Neural cell (in vitro differentiated cells): ENCODE data around the gene NDOR1. TPM values are rescaled to one million over a fixed set of nuclear protein-coding genes. Genes with fewer than 3 reads are reported as not detected.

Experiments used
- H2AFZ ChIP-seq: fragments of 200-600, 300-800 bp; sonication (generic), shearing (Covaris generic); 2 replicates; pipeline ENCODE4 v1.6.0; 2014; ENCODE audit warnings: low read depth, mild to moderate bottlenecking, antibody characterized with exemption, low read length, moderate library complexity
- H3F3A ChIP-seq: fragments of 200-600 bp; shearing (Covaris generic); 2 replicates; pipeline ENCODE4 v1.6.1; 2016; ENCODE audit warnings: mild to moderate bottlenecking, moderate library complexity, mixed read lengths, antibody characterized with exemption, low read length; ENCODE audit not compliant: insufficient read depth, poor library complexity, severe bottlenecking
- H3K27ac ChIP-seq: fragments of 200-600, 300-800 bp; sonication (generic), shearing (Covaris generic); 2 replicates; pipeline ENCODE4 v1.5.1; 2014; ENCODE audit warnings: mild to moderate bottlenecking, low read length, moderate library complexity
- H3K27me3 ChIP-seq: fragments of 300-800, 200-600 bp; sonication (generic), shearing (Covaris generic); 2 replicates; pipeline ENCODE4 v1.6.0; 2014; ENCODE audit warnings: mild to moderate bottlenecking, low read depth, low read length, moderate library complexity; ENCODE audit not compliant: insufficient read depth
- H3K36me3 ChIP-seq: fragments of 300-800, 200-600 bp; sonication (generic), shearing (Covaris generic); 2 replicates; pipeline ENCODE4 v1.5.1; 2014; ENCODE audit warnings: mild to moderate bottlenecking, antibody characterized with exemption, low read length, moderate library complexity; ENCODE audit not compliant: insufficient read depth
- H3K4me2 ChIP-seq: fragments of 300-800, 200-600 bp; sonication (generic), shearing (Covaris generic); 2 replicates; pipeline ENCODE4 v1.6.0; 2014; ENCODE audit warnings: mild to moderate bottlenecking, low read length
- H3K4me3 ChIP-seq: fragments of 300-800, 200-600 bp; sonication (generic), shearing (Covaris generic); 2 replicates; pipeline ENCODE4 v1.5.1; 2014; ENCODE audit warnings: mild to moderate bottlenecking, low read length, moderate library complexity
- H3K79me2 ChIP-seq: fragments of 200-600 bp; shearing (Covaris generic); replicated peaks from 2 replicates; pipeline ENCODE4 v1.6.0; 2014; ENCODE audit warnings: mild to moderate bottlenecking, low read length, moderate library complexity; ENCODE audit not compliant: insufficient read depth
- H3K9ac ChIP-seq: fragments of 300-800, 200-600 bp; sonication (generic), shearing (Covaris generic); 2 replicates; pipeline ENCODE4 v1.6.1; 2016; ENCODE audit warnings: mild to moderate bottlenecking, low read length, mixed read lengths
- H3K9me2 ChIP-seq: fragments of 200-600 bp; shearing (Covaris generic); 2 replicates; pipeline ENCODE4 v1.6.1; 2016; ENCODE audit warnings: mild to moderate bottlenecking, low read length, mixed read lengths; ENCODE audit not compliant: insufficient read depth
- H3K9me3 ChIP-seq: fragments of 200-600, 300-800 bp; sonication (generic), shearing (Covaris generic); 2 replicates; pipeline ENCODE4 v1.6.1; 2016; ENCODE audit warnings: mild to moderate bottlenecking, mixed run types, low read length, moderate library complexity, mixed read lengths
- H4K20me1 ChIP-seq: fragments of 200-600 bp; shearing (Covaris generic); 2 replicates; pipeline ENCODE4 v1.6.1; 2016; ENCODE audit warnings: mild to moderate bottlenecking, mixed run types; ENCODE audit not compliant: insufficient read depth
- EP300 ChIP-seq: fragments of 450-650 bp; conservative IDR thresholded peaks from 2 replicates; pipeline ENCODE4 v1.6.1; 2014; ENCODE audit warnings: antibody characterized with exemption, mild to moderate bottlenecking, moderate library complexity; ENCODE audit not compliant: poor library complexity, severe bottlenecking
- EZH2 ChIP-seq: fragments of 200-600, 300-800 bp; shearing (Covaris generic), sonication (generic); IDR thresholded peaks from 2 replicates; pipeline ENCODE4 v1.6.1; 2014; ENCODE audit warnings: antibody characterized with exemption, low read length, borderline replicate concordance, mild to moderate bottlenecking; ENCODE audit not compliant: insufficient read depth, poor library complexity, severe bottlenecking
- MXI1 ChIP-seq: fragments of 450-650 bp; conservative IDR thresholded peaks from 2 replicates; pipeline ENCODE4 v1.6.1; 2014; ENCODE audit warnings: antibody characterized with exemption, mild to moderate bottlenecking; ENCODE audit not compliant: poor library complexity, severe bottlenecking
- POLR2AphosphoS5 ChIP-seq: IDR thresholded peaks from 2 replicates; pipeline ENCODE4 v1.6.1; 2012
- RAD21 ChIP-seq: fragments of 450-650 bp; conservative IDR thresholded peaks from 2 replicates; pipeline ENCODE4 v1.6.1; 2014; ENCODE audit warnings: antibody characterized with exemption, mild to moderate bottlenecking, moderate library complexity
- SMC3 ChIP-seq: fragments of 450-650 bp; conservative IDR thresholded peaks from 2 replicates; pipeline ENCODE4 v1.6.1; 2014; ENCODE audit warnings: antibody characterized with exemption, mild to moderate bottlenecking, moderate library complexity; ENCODE audit not compliant: poor library complexity
- TAF1 ChIP-seq: IDR thresholded peaks from 2 replicates; pipeline ENCODE4 v1.6.1; 2012; ENCODE audit warnings: low read depth
- polyA plus RNA-seq: library from polyadenylated mRNA; depleted of rRNA; stranded (reverse); fragments of >200 nt; gene quantifications from 2 replicates; pipeline ENCODE4 v1.2.3, GENCODE V29; 2014
- TF ChIP-seq, protein P1 (sequence below): fragments of 450-650 bp; IDR thresholded peaks from 2 replicates; pipeline ENCODE4 v1.5.1; 2014; ENCODE audit warnings: antibody characterized with exemption, mild to moderate bottlenecking, moderate library complexity; ENCODE audit not compliant: poor library complexity, severe bottlenecking
- TF ChIP-seq, protein P2 (sequence below): IDR thresholded peaks from 2 replicates; pipeline ENCODE4 v1.6.1; 2012; ENCODE audit warnings: borderline replicate concordance

Gene NDOR1
- polyA plus RNA-seq, 1 donor from 2014 or later, result 18.2 TPM

DNA sequence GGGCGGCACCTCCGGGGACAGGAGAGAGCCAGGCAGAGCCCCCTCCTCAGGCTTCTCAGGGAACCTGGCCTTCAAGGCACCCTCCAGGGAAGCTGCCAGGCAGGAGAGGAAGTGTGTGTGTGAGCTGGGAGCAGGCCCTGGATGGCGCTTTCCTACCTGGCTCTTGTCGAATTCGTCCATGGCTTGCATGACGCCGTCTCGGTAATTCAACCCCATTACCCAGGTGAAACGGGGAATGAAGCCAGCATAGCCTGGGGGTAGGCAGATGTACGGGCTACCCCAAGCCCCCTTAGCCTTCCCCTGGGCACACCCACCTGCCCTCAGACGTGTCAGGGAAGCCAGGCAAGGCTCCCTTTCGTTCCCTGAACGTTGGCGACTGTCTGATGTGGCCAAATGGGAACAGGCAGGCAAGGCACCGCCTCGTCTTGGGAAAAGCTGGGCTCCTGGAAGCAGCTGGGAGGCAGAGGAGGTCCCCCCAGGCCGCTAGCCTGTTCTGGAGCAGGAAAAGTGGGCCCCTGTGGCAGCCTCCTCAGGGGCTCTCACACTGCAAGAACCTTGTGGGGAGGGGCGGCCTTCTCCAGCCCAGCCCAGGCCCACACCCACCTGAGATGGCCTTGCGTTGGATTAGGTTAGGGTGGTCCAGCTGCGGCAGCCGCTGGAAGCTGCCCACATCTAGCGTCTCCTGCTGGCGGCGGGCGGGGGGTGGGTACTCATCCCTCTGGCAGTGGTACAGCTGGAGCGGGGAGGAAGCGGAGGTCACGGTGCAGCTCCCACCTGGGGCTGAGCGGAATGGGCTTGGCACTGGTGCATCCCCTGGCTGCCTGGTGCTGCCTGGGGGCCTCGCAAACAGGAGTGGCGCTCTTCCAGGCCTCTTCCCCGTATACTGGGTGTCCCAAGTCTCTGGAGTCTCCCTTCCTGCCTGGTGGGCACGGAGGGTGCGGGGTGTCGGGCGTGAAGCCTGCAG is 39.3 kb downstream of the NDOR1 start:
- Histone ChIP-seq H3K36me3 (no peaks in the 10 kb centered on the region), H2AFZ (no peak overlapping the region), H3K9me2 (no peaks in the 10 kb centered on the region), H3K9ac (no peak overlapping the region), H3K4me3 (no peak overlapping the region), H3K27ac (no peak overlapping the region), H3F3A (no peaks in the 10 kb centered on the region), H4K20me1 (no peaks in the 10 kb centered on the region), H3K9me3 (no peaks in the 10 kb centered on the region), H3K4me2 (no peak overlapping the region), H3K79me2 (peaks cover 14% of the 10 kb centered on the region), H3K27me3 (no peaks in the 10 kb centered on the region)
- TF ChIP-seq EZH2 (no peak), SMC3 (no peak), EP300 (no peak), RAD21 (no peak), TAF1 (no peak), POLR2AphosphoS5 (no peak), MXI1 (no peak)
- TF ChIP-seq, protein P1, sequence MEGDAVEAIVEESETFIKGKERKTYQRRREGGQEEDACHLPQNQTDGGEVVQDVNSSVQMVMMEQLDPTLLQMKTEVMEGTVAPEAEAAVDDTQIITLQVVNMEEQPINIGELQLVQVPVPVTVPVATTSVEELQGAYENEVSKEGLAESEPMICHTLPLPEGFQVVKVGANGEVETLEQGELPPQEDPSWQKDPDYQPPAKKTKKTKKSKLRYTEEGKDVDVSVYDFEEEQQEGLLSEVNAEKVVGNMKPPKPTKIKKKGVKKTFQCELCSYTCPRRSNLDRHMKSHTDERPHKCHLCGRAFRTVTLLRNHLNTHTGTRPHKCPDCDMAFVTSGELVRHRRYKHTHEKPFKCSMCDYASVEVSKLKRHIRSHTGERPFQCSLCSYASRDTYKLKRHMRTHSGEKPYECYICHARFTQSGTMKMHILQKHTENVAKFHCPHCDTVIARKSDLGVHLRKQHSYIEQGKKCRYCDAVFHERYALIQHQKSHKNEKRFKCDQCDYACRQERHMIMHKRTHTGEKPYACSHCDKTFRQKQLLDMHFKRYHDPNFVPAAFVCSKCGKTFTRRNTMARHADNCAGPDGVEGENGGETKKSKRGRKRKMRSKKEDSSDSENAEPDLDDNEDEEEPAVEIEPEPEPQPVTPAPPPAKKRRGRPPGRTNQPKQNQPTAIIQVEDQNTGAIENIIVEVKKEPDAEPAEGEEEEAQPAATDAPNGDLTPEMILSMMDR, result no peak
- TF ChIP-seq, protein P2, sequence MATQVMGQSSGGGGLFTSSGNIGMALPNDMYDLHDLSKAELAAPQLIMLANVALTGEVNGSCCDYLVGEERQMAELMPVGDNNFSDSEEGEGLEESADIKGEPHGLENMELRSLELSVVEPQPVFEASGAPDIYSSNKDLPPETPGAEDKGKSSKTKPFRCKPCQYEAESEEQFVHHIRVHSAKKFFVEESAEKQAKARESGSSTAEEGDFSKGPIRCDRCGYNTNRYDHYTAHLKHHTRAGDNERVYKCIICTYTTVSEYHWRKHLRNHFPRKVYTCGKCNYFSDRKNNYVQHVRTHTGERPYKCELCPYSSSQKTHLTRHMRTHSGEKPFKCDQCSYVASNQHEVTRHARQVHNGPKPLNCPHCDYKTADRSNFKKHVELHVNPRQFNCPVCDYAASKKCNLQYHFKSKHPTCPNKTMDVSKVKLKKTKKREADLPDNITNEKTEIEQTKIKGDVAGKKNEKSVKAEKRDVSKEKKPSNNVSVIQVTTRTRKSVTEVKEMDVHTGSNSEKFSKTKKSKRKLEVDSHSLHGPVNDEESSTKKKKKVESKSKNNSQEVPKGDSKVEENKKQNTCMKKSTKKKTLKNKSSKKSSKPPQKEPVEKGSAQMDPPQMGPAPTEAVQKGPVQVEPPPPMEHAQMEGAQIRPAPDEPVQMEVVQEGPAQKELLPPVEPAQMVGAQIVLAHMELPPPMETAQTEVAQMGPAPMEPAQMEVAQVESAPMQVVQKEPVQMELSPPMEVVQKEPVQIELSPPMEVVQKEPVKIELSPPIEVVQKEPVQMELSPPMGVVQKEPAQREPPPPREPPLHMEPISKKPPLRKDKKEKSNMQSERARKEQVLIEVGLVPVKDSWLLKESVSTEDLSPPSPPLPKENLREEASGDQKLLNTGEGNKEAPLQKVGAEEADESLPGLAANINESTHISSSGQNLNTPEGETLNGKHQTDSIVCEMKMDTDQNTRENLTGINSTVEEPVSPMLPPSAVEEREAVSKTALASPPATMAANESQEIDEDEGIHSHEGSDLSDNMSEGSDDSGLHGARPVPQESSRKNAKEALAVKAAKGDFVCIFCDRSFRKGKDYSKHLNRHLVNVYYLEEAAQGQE, result no peak

DNA sequence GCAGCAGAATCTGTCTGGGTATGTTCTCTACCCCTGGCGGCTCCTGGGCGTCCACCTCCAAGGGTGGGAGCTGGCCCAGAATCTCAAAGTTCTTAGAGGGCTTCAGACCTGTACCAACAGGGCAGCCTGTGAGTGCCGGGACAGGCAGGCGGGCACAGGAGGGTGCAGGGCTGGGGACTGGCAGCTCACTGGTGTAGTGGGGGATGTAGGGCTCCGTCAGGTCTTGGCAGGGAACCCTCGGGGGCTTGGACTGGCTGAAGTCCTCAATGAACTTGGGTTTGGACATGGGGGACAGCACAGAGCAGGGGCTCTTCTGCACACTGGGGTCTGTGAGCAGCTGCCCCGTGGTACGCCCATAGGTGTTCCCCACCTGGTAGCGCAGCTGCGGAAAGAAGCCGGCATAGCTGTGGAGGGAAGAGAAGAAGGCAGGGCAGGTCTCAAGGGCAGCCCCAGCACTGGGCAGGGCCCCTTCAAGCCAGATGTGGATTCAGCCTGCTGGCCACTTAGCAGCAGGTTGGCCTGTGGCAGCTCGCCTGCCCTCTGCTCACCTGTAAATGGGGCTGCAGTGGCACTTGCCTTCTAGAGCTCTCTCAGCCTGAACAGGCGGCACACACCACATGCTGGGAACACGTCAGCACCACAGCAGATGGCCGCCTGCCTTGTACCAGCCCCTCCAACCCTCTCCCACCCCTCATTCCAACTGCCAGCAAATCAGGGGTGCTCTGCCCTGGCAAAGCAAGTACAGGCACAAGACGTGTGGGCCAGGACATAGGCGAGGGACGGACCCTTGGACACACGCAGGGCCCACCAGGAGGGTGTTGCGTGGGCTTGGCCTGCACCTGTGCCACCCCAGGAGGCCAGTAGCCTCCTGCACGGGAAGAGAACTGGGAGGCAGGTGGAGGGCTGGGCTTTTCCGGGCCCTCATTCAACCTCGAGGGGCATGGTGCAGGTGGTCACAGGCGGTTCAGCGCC is 40.2 kb downstream of the NDOR1 start:
- no peak overlapping the region for H3K9ac ChIP-seq
- H3K36me3 ChIP-seq, result no peaks in the 10 kb centered on the region
- H3K27ac ChIP-seq, result no peak overlapping the region
- no peaks in the 10 kb centered on the region for H3F3A ChIP-seq
- H2AFZ ChIP-seq, result no peak overlapping the region
- no peaks in the 10 kb centered on the region for H3K9me3 ChIP-seq
- H3K4me3 ChIP-seq, result no peak overlapping the region
- no peak overlapping the region for H3K4me2 ChIP-seq
- H3K9me2 ChIP-seq, result no peaks in the 10 kb centered on the region
- H4K20me1 ChIP-seq, result no peaks in the 10 kb centered on the region
- no peak for TF ChIP-seq EP300
- TF ChIP-seq, protein P1, result no peak
- TF ChIP-seq, protein P2, result no peak
- no peak for TF ChIP-seq SMC3
- TF ChIP-seq RAD21, result no peak
- no peak for TF ChIP-seq POLR2AphosphoS5
- TF ChIP-seq TAF1, result no peak
- no peak for TF ChIP-seq MXI1
- no peak for TF ChIP-seq EZH2
- H3K27me3 ChIP-seq, result no peaks in the 10 kb centered on the region
- H3K79me2 ChIP-seq, result peaks cover 14% of the 10 kb centered on the region
